NCI-H187 treated with DMSO at 0.1 percent for 48 hours (cell line): Measurements from ENCODE around the gene TM7SF3.

Experiments
- DNase-seq: peaks from one replicate; lab custom pipeline; 2025; lab: John Stamatoyannopoulos, UW

Gene TM7SF3

GRCh38 chr12:27014859-27015729 is 910 bp upstream of the TM7SF3 start:
- DNase-seq, result no peak

DNA sequence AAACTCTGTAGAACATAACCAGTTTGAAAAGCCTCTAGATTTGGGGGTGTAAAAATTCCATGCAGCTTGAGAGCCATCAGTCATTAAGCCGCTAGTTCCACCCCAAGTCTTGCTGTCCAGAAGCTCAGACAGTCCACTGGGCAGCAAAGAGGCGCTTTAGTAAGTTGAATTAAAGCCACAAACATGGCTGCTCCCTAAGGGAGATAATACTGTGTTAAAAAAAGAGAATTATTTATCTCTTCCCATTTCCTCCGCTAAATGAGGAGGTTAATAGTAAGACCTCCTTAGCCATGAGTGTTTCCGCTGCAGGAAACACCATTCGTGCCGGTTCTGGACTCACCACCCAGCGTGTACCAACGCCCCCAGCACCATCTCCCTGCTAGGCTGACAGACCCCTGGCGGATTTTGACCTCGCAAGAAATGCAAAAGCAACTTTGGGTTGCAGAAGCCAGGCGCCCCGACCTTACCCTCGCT is 536 bp downstream of the TM7SF3 start:
- no peak for DNase-seq

DNA sequence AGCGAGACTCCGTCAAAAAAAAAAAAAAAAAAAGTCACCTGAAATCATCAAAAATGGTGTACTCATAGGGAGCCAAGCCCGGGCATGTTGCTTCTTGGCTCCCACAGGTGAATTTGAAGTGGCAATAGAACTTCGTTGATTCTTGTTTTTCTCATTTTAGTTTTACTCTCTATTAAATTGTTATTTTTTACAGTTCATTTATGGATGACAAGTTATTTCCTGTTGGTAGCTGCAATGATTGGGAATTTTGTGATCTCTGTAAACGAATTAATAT is 1.3 kb downstream of the TM7SF3 start:
- no peak for DNase-seq

GRCh38 chr12:27012239-27012981 is 1.8 kb downstream of the TM7SF3 start:
- DNase-seq, result no peak

DNA sequence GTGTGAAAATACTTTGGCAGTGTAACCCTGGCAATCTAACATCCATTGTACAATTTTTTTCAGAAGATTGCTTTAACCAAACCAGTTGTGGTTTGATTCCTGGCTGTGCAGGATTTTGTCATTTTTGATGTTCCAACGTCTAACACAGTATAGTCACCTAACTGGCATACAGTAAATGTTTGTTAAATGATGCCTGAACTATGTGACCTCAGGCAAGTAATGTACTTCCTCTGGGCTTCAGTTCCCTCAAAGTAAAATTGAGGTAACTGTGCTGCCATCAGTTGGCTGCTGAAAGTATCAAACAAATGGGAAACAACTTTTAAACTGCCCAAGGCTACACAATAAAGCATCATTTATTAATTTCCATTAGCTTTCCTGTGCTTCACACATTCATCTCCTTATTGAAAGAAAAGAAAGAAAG is 4.3 kb downstream of the TM7SF3 start:
- no peak for DNase-seq

GRCh38 chr12:27008081-27008480 is 6.1 kb downstream of the TM7SF3 start:
- DNase-seq, result no peak

GRCh38 chr12:27006797-27007467 is 7.3 kb downstream of the TM7SF3 start:
- no peak for DNase-seq

GRCh38 chr12:27005495-27005894 is 8.7 kb downstream of the TM7SF3 start:
- DNase-seq, result no peak

GRCh38 chr12:27003421-27004381 is 10.5 kb downstream of the TM7SF3 start:
- DNase-seq, result no peak

DNA sequence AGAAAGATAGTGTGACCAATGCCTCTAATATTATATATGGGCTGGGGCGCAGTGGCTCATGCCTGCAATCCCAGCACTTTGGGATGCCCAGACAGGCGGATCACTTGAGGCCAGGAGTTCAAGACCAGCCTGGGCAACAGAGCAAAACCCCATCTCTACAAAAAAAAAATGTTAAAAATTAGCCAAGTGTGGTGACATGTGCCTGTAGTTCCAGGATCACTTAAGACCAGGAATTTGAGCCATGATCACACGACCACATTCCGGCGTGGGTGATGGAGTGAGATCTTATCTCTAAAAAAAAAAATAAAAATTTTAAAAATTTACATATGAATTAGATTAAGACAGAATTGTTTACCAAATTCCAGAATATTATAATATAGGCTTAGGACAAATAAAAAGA is 12.0 kb downstream of the TM7SF3 start:
- DNase-seq, result no peak

GRCh38 chr12:27001663-27002062 is 12.5 kb downstream of the TM7SF3 start:
- DNase-seq, result no peak

DNA sequence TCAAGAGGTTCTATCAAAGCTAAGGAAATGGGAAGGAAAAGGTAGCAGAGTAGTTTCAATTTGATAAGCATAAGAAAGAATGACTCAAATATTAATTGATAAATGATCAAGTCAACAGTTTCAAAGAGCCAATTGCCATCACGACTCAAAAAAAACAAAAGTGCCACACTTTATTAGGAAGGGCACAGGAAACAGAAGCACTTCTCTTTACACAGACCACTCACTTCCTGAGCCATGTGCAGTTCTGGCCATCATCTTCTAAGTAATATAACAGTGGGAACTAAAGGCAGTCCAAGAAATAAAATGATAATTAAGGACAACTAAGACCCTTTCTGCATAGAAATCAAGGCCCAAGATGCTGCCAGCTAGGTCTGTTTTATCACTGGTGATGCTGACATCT is 13.2 kb downstream of the TM7SF3 start:
- DNase-seq, result no peak

DNA sequence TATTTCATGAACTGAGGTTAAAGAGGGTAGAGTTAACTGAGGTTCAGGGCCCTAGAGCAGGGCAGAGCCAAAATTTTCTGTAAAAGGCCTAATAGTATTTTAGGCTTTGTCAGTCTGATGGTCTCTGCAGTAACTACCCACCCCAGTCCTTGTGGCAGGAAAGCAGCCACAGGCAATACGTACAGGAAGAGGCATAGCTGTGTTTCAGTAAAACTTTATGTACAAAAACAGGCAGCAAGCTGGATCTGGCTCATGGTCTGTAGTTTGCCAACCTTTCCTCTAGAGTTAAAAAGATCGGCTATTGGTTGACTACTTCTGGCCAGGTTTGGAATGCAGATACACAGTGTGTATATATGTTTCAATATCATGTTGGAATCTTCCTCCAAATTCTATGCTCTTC is 17.2 kb downstream of the TM7SF3 start:
- no peak for DNase-seq

- no peak for DNase-seq
Observed at GRCh38 chr12:26995706-26996105, 18.5 kb downstream of the TM7SF3 start.

- DNase-seq, result no peak
Observed at GRCh38 chr12:26994109-26994508, 20.1 kb downstream of the TM7SF3 start.

DNA sequence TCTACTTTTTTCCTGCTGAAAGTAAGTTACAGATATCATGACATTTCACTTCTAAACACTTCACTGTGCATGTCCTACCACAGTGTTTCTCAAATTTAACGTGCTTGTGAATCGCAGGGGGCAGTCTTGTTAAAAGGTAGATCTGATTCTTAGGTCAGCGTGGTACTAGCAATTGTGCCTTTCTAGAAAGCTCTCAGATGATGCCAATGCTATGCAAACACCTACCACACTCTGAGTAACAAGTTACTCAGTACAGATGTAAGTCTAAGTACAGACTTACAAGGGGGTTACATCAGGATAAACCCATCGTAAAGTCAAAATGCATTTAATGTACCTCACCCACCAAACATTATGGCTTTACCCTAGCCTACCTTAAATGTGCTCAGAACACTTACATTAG is 22.4 kb downstream of the TM7SF3 start:
- no peak for DNase-seq

DNA sequence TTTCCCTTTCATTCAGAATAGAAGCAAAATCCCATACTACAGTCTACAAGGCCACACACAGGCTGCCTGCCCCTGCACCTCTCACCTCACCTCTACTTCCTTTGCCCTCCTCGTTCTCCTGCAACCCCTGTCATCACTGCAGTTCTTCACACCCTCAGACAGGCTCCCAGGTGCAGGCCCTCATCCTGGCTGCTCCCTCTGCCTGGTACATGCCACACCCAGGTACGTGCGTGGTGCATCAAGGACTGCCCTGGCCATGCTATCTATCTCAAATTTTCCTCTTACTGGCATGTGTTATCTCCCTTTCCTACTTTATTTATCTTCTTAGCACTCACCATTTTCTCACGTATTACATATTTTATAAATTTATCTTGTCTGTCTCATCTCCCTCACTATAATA is 24.3 kb downstream of the TM7SF3 start:
- DNase-seq, result no peak

DNA sequence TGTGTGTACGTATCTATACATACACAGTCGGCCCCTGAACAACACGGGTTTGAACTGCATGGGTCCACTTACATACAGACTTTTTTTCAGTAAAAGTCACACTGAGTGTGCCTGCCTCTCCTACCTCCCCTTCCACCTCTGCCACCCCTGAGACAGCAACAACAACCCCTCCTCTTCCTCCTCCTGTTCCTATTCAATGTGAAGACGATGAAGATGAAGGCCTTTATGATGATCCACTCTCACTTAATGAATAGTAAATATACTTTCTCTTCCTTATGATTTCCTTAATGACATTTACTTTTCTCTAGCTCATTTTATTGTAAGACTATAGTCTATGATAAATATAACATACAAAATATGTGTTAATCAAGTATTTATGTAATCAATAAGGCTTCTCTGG is 25.5 kb downstream of the TM7SF3 start:
- DNase-seq, result no peak

GRCh38 chr12:26987634-26988424 is 26.4 kb downstream of the TM7SF3 start:
- DNase-seq, result no peak

DNA sequence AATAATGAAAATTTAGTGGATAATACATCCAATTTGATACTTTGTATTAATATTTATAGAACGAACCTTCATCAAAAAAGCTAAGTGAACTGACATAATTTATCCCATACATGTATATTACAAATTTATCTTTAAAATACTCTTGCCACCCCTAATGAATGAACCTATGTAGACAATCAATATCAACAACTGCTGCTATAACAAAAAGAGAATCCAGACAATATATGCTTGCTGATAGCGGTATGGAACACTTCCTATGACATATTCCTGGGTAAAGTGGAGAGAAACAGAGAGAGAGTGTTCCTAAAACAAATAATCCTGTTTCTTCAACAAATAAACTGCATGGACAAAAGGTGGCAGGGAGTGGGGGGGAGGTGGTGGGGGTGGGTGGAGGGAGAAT is 31.3 kb downstream of the TM7SF3 start:
- DNase-seq, result no peak

DNA sequence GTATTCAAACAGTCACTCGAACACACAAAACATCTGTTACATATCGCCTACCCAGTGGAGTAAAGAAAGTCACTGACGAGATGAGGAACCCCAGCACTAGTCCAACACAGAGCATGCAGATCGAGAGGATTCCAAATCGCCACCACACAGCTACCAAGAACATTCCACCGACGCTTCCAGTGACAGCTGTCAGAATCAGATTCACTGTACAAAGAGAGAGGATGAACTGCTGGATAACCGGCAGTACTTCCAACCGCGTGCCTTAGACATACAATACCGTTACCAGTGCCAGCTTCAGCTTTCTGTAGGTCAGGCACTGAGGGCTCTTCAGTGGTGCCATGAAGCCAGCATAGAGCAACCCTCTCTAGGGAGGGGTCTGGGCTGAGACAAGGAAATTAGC is 34.5 kb downstream of the TM7SF3 start:
- DNase-seq, result no peak
